Transverse colon (tissue), 4 donors: ENCODE measurements around the gene CNNM2. TPM values are rescaled to one million over a fixed set of nuclear protein-coding genes. Genes with fewer than 3 reads are reported as not detected.

Experiments used
- DNase-seq: peaks from one replicate; pipeline ENCODE4 v3.0.0-alpha.2; 2019
- H3K27ac ChIP-seq, 4 donors: fragments of 200-600 bp; sonication (generic); 2 replicates each; pipeline ENCODE4 v1.5.1; 2016 to 2018; ENCODE audit warnings: inconsistent platforms in 4 of 4
- H3K27me3 ChIP-seq: fragments of 200-600 bp; sonication (generic); 2 replicates; pipeline ENCODE4 v1.5.1; 2017; ENCODE audit warnings: inconsistent platforms
- H3K36me3 ChIP-seq, 4 donors: fragments of 200-600 bp; sonication (generic); 2 replicates each; pipeline ENCODE4 v1.5.1; 2017 to 2019; ENCODE audit warnings: inconsistent platforms in 4 of 4
- H3K4me1 ChIP-seq, 4 donors: fragments of 200-600 bp; sonication (generic); 2 replicates each; pipeline ENCODE4 v1.5.1; 2017 to 2020; ENCODE audit warnings: inconsistent platforms in 4 of 4
- H3K4me3 ChIP-seq, 4 donors: fragments of 200-600 bp; sonication (generic); 1 replicate in 1 of 4; 2 replicates in 3 of 4; pipeline versions ENCODE4 v1.5.1 to v1.6.1; 2017 to 2019; ENCODE audit warnings: inconsistent platforms in 4 of 4
- H3K9me3 ChIP-seq, 2 donors: fragments of 200-600 bp; sonication (generic); 2 replicates each; pipeline ENCODE4 v1.5.1; 2017 to 2019; ENCODE audit warnings: inconsistent platforms in 2 of 2
- EP300 ChIP-seq: sonication (generic); formaldehyde crosslinking; IDR thresholded peaks from one replicate; pipeline ENCODE4 v1.6.1; 2017; ENCODE audit warnings: antibody characterized with exemption, low read depth
- POLR2A ChIP-seq: fragments of 450-650 bp; IDR thresholded peaks from one replicate; pipeline ENCODE4 v1.6.1; 2016; ENCODE audit warnings: antibody characterized with exemption, mild to moderate bottlenecking, moderate library complexity
- POLR2AphosphoS5 ChIP-seq, 3 donors: sonication (generic); formaldehyde crosslinking; IDR thresholded peaks; one replicate each; pipeline ENCODE4 v1.6.1; 2016; ENCODE audit warnings: antibody characterized with exemption in 3 of 3
- WGBS, 2 donors: methylation state at CpG; one replicate each; pipeline ENCODE4 v1.1.5; 2018; ENCODE audit warnings: low coverage in 1 of 2; 5-methylcytosine and 5-hydroxymethylcytosine counted together
- in situ Hi-C, 4 donors: fragments of 200-750 bp; cut with MboI; loops; one replicate each; pipeline versions ENCODE4 v1.15.0 to v1.15.1; 2017; ENCODE audit warnings: low sequenced_read_pairs in 3 of 4, low pct_ligation_motif_present in 1 of 4, low pct_unique_long_range_greater_than_20kb in 1 of 4
- intact Hi-C: fragments of 100-400 bp; cut with DNase I; formaldehyde crosslinking; loops from one replicate; pipeline ENCODE4 v1.15.1; 2023; ENCODE audit warnings: low total_unique reads
- total RNA-seq, 4 donors: library from RNA; depleted of rRNA; stranded (reverse); fragments of >200 nt; gene quantifications; one replicate each; pipeline ENCODE4 v1.1.0, GENCODE V29; 2016
- TF ChIP-seq, protein P1 (sequence below), 5 experiments: fragments of 200-600 bp in 3 of 5; fragments of 450-650 bp in 2 of 5; sonication (generic) in 3 of 5; IDR thresholded peaks; 1 replicate in 2 of 5; 2 replicates in 3 of 5; pipeline ENCODE4 v1.5.1; 2016 to 2017; ENCODE audit warnings: antibody characterized with exemption in 5 of 5, inconsistent platforms in 3 of 5, mild to moderate bottlenecking in 2 of 5, moderate library complexity in 1 of 5

Gene CNNM2
- total RNA-seq, 4 donors from 2014 or later, result 48.0 to 144 (median 100) TPM

DNA sequence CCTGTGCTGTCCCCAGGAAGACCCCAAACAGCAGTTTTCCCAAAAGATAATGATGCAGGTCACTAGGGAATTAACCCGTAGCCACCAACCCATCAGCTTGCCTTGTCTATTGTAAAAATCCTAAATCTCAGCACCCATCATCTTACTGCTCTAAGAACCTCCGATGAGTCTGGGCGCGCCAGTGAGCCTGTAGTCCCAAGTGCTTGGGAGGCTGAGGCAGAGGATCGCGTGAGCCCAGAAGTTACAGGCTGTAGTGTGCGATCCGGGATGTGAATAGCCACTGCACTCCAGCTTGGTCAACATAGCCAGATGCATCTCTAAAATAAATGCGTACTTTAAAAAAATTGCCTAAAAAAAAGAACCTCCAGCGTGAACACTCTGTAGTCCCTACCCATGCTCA lies 47.9 kb upstream of the CNNM2 start:
- Histone ChIP-seq H3K27ac (no peak overlapping the region), H3K36me3 (no peaks in the 10 kb centered on the region), H3K27me3 (no peaks in the 10 kb centered on the region), H3K9me3 (no peaks in the 10 kb centered on the region), H3K4me3 (no peak overlapping the region), H3K4me1 (peaks cover 0 to 11% (median 5%) of the 10 kb centered on the region in 4 donors)
- 92 to 100% methylated on average over 1 to 10 of the region's 10 CpGs for WGBS, 2 donors
- DNase-seq, result no peak
- intact Hi-C loops (no loop called here), in situ Hi-C loops (no loop called here)
- TF ChIP-seq POLR2A (no peak), EP300 (no peak), POLR2AphosphoS5 (IDR thresholded peaks at IDR 0.05) (no peak)
- TF ChIP-seq, protein P1, sequence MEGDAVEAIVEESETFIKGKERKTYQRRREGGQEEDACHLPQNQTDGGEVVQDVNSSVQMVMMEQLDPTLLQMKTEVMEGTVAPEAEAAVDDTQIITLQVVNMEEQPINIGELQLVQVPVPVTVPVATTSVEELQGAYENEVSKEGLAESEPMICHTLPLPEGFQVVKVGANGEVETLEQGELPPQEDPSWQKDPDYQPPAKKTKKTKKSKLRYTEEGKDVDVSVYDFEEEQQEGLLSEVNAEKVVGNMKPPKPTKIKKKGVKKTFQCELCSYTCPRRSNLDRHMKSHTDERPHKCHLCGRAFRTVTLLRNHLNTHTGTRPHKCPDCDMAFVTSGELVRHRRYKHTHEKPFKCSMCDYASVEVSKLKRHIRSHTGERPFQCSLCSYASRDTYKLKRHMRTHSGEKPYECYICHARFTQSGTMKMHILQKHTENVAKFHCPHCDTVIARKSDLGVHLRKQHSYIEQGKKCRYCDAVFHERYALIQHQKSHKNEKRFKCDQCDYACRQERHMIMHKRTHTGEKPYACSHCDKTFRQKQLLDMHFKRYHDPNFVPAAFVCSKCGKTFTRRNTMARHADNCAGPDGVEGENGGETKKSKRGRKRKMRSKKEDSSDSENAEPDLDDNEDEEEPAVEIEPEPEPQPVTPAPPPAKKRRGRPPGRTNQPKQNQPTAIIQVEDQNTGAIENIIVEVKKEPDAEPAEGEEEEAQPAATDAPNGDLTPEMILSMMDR (IDR thresholded peaks at IDR 0.05), result no peak

DNA sequence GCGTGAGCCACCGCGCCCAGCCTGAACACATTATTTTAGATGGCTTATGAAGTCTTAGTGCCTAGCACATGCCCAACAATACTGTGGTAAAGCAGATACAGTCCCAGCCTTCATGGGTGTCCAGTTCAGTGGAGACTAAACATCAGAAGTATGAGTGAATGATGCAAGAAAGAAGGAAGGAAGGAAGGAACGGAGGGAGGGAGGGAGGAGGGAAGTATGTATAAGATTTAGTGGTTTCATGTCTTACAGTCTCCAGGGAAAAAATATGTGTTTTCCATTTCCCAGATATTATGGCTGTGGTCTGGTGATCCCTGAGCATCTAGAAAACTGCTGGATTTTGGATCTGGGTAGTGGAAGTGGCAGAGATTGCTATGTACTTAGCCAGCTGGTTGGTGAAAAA lies 45.9 kb upstream of the CNNM2 start:
- no peak for DNase-seq
- Histone ChIP-seq H3K27me3 (no peaks in the 10 kb centered on the region), H3K4me1 (peaks cover 0 to 11% (median 5%) of the 10 kb centered on the region in 4 donors), H3K9me3 (no peaks in the 10 kb centered on the region), H3K36me3 (no peaks in the 10 kb centered on the region), H3K27ac (no peak overlapping the region), H3K4me3 (no peak overlapping the region)
- WGBS, 2 donors, result 83 to 84% methylated on average over 1 to 4 of the region's 4 CpGs
- in situ Hi-C loops, result no loop called here
- TF ChIP-seq EP300 (no peak), POLR2A (no peak)
- TF ChIP-seq, protein P1 (IDR thresholded peaks at IDR 0.05), result no peak
- intact Hi-C loops, result no loop called here

- intact Hi-C loops, result no loop called here
- no peak for DNase-seq
- Histone ChIP-seq H3K9me3 (no peaks in the 10 kb centered on the region), H3K36me3 (no peaks in the 10 kb centered on the region), H3K27ac (no peak overlapping the region), H3K4me3 (no peak overlapping the region), H3K27me3 (no peaks in the 10 kb centered on the region), H3K4me1 (no peaks in the 10 kb centered on the region)
- in situ Hi-C loops, result no loop called here
- TF ChIP-seq, protein P1 (IDR thresholded peaks at IDR 0.05), result no peak
- no peak for TF ChIP-seq POLR2AphosphoS5 (IDR thresholded peaks at IDR 0.05)
- no peak for TF ChIP-seq POLR2A
- no peak for TF ChIP-seq EP300
- 73 to 94% methylated on average over 2 of the region's 2 CpGs for WGBS, 2 donors
Measured at GRCh38 chr10:102876747-102877153, 41.3 kb upstream of the CNNM2 start.

DNA sequence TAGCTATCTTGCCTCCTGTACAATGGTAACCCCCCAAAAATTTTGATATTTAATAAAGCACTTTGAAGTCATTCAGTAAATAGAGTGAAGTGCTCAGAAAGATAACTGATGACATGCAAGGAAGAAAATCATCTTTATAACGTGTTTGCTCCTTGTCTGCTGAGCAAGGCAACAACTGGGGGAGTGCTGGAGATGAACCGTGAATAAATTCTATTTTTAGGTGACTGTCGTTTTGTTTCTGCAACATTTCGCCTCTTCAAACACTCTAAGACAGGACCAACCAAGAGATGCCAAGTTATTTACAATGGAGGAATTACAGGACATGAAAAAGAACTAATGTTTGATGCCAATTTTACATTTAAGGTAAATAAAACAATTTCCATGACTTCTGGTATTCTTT lies 39.5 kb upstream of the CNNM2 start:
- intact Hi-C loops, result no loop called here
- Histone ChIP-seq H3K27ac (no peak overlapping the region), H3K4me1 (no peaks in the 10 kb centered on the region), H3K4me3 (no peak overlapping the region), H3K9me3 (no peaks in the 10 kb centered on the region), H3K36me3 (no peaks in the 10 kb centered on the region), H3K27me3 (no peaks in the 10 kb centered on the region)
- TF ChIP-seq POLR2A (no peak), EP300 (no peak), POLR2AphosphoS5 (IDR thresholded peaks at IDR 0.05) (no peak)
- TF ChIP-seq, protein P1 (IDR thresholded peaks at IDR 0.05), result no peak
- in situ Hi-C loops, result no loop called here
- 72 to 87% methylated on average over 4 of the region's 4 CpGs for WGBS, 2 donors
- no peak for DNase-seq
